ENCODE data around the gene MGLL.

MGLL gene

DNA sequence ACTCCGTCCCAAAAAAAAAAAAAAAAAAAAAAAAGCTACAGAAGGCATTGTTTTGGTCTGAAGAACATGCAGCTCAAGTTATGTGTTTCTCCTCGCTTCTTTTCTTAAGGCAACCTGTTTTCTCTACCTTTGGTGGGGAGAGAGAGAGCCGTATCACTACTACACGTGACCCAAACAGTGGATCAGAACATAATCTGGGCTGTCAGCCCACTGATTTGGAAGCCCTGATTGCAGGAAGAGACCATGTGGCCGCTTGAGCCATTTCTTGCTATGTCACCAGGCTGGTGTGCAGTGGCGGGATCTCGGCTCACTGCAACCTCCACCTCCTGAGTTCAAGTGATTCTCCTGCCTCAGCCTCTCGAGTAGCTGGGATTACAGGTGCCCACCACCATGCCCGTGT lies 79.7 kb downstream of the MGLL start:
- Histone ChIP-seq H3K9ac (ENCODE audit: low read length) (no peak overlapping the region), H3K79me2 (ENCODE audit: low read length) (peaks cover 32% of the 10 kb centered on the region), H3K9me3 (ENCODE audit: insufficient read depth, low read length) (no peaks in the 10 kb centered on the region), H4K20me1 (ENCODE audit: insufficient read depth, low read length) (no peaks in the 10 kb centered on the region), H3K27me3 (ENCODE audit: low read depth, low read length) (no peaks in the 10 kb centered on the region), H3K4me2 (ENCODE audit: low read length) (no peak overlapping the region), H2AFZ (ENCODE audit: low read depth, low read length) (no peak overlapping the region), H3K27ac (ENCODE audit: low read length) (no peak overlapping the region), H3K4me1 (ENCODE audit: low read length) (peaks cover 31% of the 10 kb centered on the region), H3K4me3 (ENCODE audit: low read length) (no peak overlapping the region), H3K36me3 (replicated peaks; ENCODE audit: low read depth, low read length) (peaks cover 24% of the 10 kb centered on the region)
- no peak for TF ChIP-seq EZH2phosphoT487 (IDR thresholded peaks at IDR 0.05; ENCODE audit: low read depth)
- TF ChIP-seq, protein P1, sequence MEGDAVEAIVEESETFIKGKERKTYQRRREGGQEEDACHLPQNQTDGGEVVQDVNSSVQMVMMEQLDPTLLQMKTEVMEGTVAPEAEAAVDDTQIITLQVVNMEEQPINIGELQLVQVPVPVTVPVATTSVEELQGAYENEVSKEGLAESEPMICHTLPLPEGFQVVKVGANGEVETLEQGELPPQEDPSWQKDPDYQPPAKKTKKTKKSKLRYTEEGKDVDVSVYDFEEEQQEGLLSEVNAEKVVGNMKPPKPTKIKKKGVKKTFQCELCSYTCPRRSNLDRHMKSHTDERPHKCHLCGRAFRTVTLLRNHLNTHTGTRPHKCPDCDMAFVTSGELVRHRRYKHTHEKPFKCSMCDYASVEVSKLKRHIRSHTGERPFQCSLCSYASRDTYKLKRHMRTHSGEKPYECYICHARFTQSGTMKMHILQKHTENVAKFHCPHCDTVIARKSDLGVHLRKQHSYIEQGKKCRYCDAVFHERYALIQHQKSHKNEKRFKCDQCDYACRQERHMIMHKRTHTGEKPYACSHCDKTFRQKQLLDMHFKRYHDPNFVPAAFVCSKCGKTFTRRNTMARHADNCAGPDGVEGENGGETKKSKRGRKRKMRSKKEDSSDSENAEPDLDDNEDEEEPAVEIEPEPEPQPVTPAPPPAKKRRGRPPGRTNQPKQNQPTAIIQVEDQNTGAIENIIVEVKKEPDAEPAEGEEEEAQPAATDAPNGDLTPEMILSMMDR (IDR thresholded peaks at IDR 0.05; ENCODE audit: low read depth, low read length) = no peak

- TF ChIP-seq EZH2phosphoT487 (IDR thresholded peaks at IDR 0.05; ENCODE audit: low read depth) = no peak
- TF ChIP-seq, protein P1 (IDR thresholded peaks at IDR 0.05; ENCODE audit: low read depth, low read length) = no peak
Observed at GRCh38 chr3:127741690-127742089, 80.6 kb downstream of the MGLL start.

DNA sequence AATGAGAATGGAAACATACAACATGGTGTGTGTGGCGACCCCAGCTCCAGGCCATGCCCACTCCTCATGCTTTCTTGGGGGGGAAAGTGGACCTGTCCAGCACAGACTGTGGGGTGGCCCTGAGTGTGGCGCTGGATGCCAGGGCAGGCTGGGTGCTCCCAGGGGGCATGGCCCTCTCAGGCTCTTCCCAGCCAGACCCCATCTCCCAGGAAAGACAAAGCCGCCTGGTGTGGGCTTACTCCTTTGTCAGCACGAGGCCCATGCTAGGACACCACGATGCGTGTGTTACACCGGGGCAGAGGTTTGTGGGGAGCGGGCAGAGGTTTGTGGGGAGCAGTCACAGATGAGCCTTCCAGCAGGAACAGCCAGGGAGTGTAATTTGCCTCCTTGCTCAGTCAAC lies 81.1 kb downstream of the MGLL start:
- Histone ChIP-seq H2AFZ (ENCODE audit: low read depth, low read length) (no peak overlapping the region), H4K20me1 (ENCODE audit: insufficient read depth, low read length) (no peaks in the 10 kb centered on the region), H3K9ac (ENCODE audit: low read length) (no peak overlapping the region), H3K27ac (ENCODE audit: low read length) (no peak overlapping the region), H3K4me1 (ENCODE audit: low read length) (peaks cover 32% of the 10 kb centered on the region), H3K79me2 (ENCODE audit: low read length) (peaks cover 28% of the 10 kb centered on the region), H3K27me3 (ENCODE audit: low read depth, low read length) (no peaks in the 10 kb centered on the region), H3K36me3 (replicated peaks; ENCODE audit: low read depth, low read length) (peaks cover 20% of the 10 kb centered on the region), H3K4me2 (ENCODE audit: low read length) (no peak overlapping the region), H3K9me3 (ENCODE audit: insufficient read depth, low read length) (no peaks in the 10 kb centered on the region), H3K4me3 (ENCODE audit: low read length) (no peak overlapping the region)
- no peak for TF ChIP-seq EZH2phosphoT487 (IDR thresholded peaks at IDR 0.05; ENCODE audit: low read depth)
- TF ChIP-seq, protein P1 (IDR thresholded peaks at IDR 0.05; ENCODE audit: low read depth, low read length) = no peak

More at GRCh38 chr3:127741690-127742089, 80.6 kb downstream of the MGLL start:
- Histone ChIP-seq H3K9me3 (ENCODE audit: insufficient read depth, low read length) (no peaks in the 10 kb centered on the region), H4K20me1 (ENCODE audit: insufficient read depth, low read length) (no peaks in the 10 kb centered on the region), H3K27me3 (ENCODE audit: low read depth, low read length) (no peaks in the 10 kb centered on the region), H3K4me2 (ENCODE audit: low read length) (no peak overlapping the region), H3K9ac (ENCODE audit: low read length) (no peak overlapping the region), H3K79me2 (ENCODE audit: low read length) (peaks cover 31% of the 10 kb centered on the region), H3K36me3 (replicated peaks; ENCODE audit: low read depth, low read length) (peaks cover 20% of the 10 kb centered on the region), H3K27ac (ENCODE audit: low read length) (no peak overlapping the region), H3K4me3 (ENCODE audit: low read length) (no peak overlapping the region), H3K4me1 (ENCODE audit: low read length) (peaks cover 30% of the 10 kb centered on the region), H2AFZ (ENCODE audit: low read depth, low read length) (no peak overlapping the region)

- Histone ChIP-seq H3K9me3 (ENCODE audit: insufficient read depth, low read length) (no peaks in the 10 kb centered on the region), H3K79me2 (ENCODE audit: low read length) (peaks cover 34% of the 10 kb centered on the region), H2AFZ (ENCODE audit: low read depth, low read length) (no peak overlapping the region), H3K4me3 (ENCODE audit: low read length) (no peak overlapping the region), H3K9ac (ENCODE audit: low read length) (no peak overlapping the region), H4K20me1 (ENCODE audit: insufficient read depth, low read length) (no peaks in the 10 kb centered on the region), H3K27ac (ENCODE audit: low read length) (no peak overlapping the region), H3K27me3 (ENCODE audit: low read depth, low read length) (no peaks in the 10 kb centered on the region), H3K4me1 (ENCODE audit: low read length) (peaks cover 41% of the 10 kb centered on the region), H3K36me3 (replicated peaks; ENCODE audit: low read depth, low read length) (peaks cover 20% of the 10 kb centered on the region), H3K4me2 (ENCODE audit: low read length) (no peak overlapping the region)
- no peak for TF ChIP-seq EZH2phosphoT487 (IDR thresholded peaks at IDR 0.05; ENCODE audit: low read depth)
- TF ChIP-seq, protein P1 (IDR thresholded peaks at IDR 0.05; ENCODE audit: low read depth, low read length) = no peak
Observed at GRCh38 chr3:127740136-127740915, 82.0 kb downstream of the MGLL start.

All from OCI-LY3 (cell line).